Lower leg skin (tissue), 3 donors: ENCODE results near the gene DDX5.

Experiments
- POLR2A ChIP-seq, 2 donors: fragments of 450-650 bp; IDR thresholded peaks; one replicate each; pipeline ENCODE4 v1.6.1; 2016 to 2017; ENCODE audit warnings: antibody characterized with exemption in 2 of 2, mild to moderate bottlenecking in 1 of 2, moderate library complexity in 1 of 2
- TF ChIP-seq, protein P1 (sequence below), 3 donors: fragments of 450-650 bp; IDR thresholded peaks; one replicate each; pipeline ENCODE4 v1.5.1; 2016; ENCODE audit warnings: antibody characterized with exemption in 3 of 3, mild to moderate bottlenecking in 3 of 3, moderate library complexity in 2 of 3

DNA sequence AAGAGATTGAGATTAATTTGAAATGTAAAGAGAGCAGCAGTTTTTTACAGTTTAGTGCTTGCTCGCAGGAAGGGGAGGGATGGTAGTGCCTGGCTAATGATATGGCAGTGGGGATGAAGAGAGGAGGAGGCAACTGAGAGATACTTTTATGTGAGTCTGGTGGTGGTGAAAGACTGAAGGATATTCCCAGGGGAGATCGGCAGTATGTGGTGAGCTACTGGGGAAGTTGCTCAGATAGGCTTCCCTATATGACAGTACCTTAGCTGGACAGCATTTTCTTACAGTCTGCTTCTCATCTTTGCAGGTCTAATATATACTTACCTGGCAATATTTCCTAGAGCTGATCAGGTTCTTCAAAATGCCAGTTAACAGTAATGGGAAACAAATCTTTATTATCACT, 9.3 kb upstream of the DDX5 start:
- TF ChIP-seq, protein P1, sequence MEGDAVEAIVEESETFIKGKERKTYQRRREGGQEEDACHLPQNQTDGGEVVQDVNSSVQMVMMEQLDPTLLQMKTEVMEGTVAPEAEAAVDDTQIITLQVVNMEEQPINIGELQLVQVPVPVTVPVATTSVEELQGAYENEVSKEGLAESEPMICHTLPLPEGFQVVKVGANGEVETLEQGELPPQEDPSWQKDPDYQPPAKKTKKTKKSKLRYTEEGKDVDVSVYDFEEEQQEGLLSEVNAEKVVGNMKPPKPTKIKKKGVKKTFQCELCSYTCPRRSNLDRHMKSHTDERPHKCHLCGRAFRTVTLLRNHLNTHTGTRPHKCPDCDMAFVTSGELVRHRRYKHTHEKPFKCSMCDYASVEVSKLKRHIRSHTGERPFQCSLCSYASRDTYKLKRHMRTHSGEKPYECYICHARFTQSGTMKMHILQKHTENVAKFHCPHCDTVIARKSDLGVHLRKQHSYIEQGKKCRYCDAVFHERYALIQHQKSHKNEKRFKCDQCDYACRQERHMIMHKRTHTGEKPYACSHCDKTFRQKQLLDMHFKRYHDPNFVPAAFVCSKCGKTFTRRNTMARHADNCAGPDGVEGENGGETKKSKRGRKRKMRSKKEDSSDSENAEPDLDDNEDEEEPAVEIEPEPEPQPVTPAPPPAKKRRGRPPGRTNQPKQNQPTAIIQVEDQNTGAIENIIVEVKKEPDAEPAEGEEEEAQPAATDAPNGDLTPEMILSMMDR (IDR thresholded peaks at IDR 0.05) = no peak
- TF ChIP-seq POLR2A (IDR thresholded peaks at IDR 0.05) = no peak
